ENCODE results near the gene RNF208.

RNF208 gene

GRCh38 chr9:137227853-137228505 lies 5.9 kb upstream of the RNF208 start:
- no peak for DNase-seq (ENCODE audit: low read depth in 2 of 2)

GRCh38 chr9:137227054-137227852 lies 5.2 kb upstream of the RNF208 start, which contains the start of gene RNF224:
TSS of gene RNF224 (plus strand) at chr9:137227502. CDS start at chr9:137228336, 834 bp downstream.
- DNase-seq (ENCODE audit: low read depth in 2 of 2), result peak; percentile 73 to 80

- DNase-seq (ENCODE audit: low read depth in 2 of 2), result no peak
These were observed 4.5 kb upstream of the RNF208 start for GRCh38 chr9:137226338-137227053.

- no peak for DNase-seq (ENCODE audit: low read depth in 2 of 2)
These were observed 3.8 kb upstream of the RNF208 start for GRCh38 chr9:137225699-137226331.

GRCh38 chr9:137224830-137225694 lies 3.0 kb upstream of the RNF208 start, which contains the start of gene CYSRT1:
TSS of gene CYSRT1 (plus strand) at chr9:137225174. CDS start at chr9:137225622, 448 bp downstream.
- no peak for DNase-seq (ENCODE audit: low read depth in 2 of 2)

DNA sequence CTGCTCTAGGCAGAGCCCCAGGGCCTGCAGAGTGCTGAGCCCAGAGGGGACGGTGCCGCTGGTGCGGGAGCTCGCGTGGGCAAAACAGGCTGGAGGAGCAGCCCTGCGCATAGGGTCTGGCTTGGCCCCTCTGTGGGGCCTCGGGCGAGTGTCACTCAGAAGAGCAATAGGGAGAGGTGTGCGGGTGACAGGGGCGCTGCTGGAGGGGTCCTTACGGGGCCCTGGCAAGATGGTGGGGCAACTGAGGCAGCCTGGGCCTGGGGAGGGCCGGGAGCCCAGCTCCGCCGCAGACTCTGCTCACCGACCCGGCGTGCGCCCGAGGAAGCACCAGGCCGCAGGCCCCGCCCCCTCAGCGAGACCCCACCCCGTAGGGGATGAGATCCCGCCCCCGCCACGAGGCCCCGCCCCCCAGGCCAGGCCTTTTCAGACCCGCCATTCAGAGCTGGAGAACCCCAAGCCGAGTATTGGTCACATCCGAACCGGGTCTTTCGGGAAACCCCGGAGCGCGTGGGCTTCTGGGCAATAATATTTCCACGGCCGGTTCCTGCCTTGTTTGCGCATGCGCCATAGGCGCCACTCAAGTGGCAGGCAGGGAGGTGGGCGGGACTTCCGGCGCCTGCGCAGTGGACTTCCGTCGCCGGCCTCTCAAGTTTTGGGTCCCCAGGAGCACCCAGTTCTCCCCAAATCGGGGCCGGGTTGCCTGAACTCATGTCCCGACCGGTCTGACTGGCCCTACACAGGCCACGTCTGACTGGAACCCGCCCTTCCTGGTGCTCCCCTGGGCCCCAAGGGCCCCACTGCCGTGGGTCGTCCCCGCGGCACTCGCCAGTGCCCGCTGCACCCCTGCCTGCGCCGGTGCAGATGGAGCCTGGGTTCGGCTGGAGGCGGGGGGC lies 1.3 kb upstream of the RNF208 start:
- DNase-seq (ENCODE audit: low read depth in 2 of 2), result peak; percentile 97 to 100

- DNase-seq (ENCODE audit: low read depth in 2 of 2), result no peak
These were observed 431 bp downstream of the RNF208 start for GRCh38 chr9:137221506-137222111.

DNA sequence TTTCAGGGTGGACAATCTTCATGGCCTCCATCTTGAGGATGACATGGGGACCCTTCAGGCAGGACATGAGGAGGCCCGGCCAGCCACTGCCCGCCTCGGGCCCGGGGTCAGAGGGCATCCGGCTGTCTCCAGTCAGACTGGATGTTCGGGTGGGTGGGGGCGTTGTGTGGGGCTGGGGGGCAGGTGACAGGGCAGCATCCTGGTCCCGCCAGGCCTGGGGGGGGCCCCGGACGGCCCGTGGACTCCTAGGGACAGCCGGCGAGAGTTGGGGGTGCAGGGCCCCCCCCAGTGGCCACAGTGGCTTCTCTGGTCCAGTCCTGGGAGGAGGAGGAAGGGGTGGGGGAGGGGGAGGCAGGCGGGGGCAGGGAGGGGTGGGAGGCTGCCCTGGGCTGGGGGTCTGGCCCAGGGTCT lies 940 bp downstream of the RNF208 start:
- no peak for DNase-seq (ENCODE audit: low read depth in 2 of 2)

GRCh38 chr9:137220317-137221094 lies 1.5 kb downstream of the RNF208 start:
- DNase-seq (ENCODE audit: low read depth in 2 of 2), result no peak

- DNase-seq (ENCODE audit: low read depth in 2 of 2), result no peak
These were observed 2.2 kb downstream of the RNF208 start for GRCh38 chr9:137219757-137220316.

DNA sequence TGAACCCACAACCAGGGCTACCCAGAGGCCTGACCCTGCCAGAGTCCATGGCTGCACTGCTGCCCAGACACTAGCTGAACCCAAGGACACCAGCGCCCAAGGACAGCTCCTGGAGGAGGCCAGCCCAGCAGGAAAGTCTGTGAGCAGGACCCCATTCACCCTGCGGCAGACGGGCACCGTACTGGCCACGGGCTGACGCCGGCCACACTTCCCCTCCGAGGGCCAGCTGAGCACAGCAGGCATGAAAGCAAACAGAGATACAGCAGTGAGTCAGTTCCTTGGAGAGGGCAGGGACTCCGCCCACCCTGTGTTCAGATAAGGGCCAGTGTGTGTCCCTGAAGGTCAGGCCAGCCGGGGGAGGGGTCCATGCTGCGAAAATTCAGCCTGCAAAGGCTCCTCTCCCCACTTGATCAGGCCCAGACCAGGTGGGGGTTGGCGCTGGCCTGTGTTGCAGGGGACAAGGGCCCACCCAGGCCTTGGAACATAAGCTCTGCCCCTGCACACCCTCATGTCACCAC lies 3.2 kb downstream of the RNF208 start:
- no peak for DNase-seq (ENCODE audit: low read depth in 2 of 2)

DNA sequence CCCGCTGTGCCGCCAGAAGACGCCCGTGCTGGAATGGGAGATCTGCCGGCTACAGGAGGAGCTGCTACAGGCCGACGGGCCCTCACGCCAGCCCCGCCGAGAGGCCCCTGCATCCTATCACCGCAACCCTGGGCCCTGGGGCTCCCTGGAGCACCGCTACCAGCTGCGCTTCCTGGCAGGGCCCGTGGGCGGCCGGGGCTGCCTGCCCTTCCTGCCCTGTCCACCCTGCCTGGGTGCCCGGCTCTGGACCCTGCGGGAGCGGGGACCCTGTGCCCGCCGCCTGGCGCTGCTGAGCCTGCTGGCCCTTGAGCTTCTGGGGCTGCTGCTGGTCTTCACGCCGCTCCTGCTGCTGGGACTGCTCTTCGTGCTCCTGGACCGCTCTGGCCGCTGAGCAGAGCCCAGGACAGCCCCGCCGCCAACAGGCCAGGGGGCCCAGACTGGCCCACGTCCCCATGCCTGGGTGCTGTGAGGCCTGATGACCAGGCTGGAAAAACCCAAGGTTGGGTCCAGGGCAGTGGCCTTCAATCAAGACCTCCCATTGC lies 3.8 kb downstream of the RNF208 start:
- no peak for DNase-seq (ENCODE audit: low read depth in 2 of 2)

DNA sequence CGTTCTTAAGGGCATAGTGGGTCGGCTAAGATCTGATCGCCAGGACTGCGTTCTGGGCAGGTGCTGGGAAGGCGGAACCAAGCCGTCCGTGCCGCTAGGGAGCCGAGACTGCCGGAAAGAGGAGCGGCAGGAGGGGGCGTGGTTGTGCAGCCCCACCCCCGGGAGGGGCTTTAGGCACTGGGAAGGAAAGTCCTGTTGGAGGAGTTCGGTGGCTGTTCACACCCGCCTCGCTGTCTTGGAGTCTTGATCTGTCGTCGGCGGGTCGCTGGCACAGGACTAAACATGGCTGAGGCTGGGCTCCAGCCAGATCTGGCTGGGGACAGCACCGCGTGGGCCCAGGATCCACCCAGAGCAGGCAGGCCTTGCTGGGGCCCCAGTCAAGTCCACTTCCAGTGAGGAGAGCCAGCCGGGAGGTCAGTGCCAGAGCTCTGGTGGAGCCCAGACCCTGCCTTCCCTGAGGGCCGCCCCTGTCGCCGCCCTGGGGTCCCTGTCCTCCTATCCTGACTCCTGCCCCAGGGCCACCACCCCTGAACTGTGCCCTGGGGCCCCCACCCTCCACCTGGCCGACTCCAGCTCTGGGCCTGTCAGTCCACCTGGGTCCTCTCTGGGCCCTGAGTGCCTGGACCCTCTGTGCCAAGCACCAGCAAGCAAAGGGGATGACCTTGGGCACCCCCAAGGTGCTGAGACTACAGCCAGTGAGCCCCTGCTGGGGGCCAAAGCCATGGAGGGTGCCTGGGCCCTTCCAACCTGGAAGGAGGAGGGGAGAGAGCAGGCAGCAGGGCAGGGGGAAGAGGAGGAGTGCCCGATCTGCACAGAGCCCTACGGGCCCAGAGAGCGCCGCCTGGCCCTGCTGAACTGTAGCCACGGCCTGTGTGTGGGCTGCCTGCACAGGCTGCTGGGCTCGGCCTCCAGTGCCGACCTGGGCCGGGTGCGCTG lies 4.5 kb downstream of the RNF208 start:
- DNase-seq (ENCODE audit: low read depth in 2 of 2), result no peak

DNA sequence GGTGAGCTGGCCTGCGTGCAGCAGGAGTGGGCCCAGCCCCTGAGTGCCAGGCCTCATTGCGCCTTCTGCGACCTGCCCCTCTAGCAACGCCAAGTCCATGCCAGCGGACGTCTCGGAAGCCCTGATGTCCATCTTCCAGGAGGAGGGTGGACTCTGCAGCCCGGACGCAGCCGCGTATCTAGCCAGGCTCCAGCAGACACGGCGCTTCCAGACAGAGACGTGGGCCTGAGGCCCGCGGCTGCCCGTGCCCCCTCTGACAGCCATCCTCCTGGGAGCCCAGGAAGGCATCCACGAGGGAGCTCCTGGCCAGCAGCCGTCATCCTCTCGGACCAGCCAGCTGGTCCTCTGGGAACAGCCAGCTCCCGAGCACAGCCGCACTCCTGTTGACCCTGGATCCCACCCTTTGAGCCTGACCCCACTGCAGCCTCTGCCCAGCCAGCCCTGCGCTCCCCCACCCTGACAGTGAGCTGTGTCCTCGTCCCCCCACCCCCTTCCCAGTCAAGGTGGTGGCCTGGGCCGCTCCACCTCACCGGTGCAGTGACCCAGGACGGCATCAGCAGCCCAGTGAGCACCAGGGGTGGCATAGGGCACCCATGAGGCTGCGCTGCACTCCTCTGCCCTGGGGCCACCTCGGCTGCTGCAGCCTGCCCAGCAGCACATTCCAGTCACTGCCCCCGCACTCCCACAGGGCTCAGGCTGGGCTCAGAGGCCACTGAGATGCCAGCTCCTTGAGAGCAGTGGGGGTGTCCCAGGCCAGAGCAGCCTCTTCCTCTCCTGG lies 5.7 kb downstream of the RNF208 start:
- DNase-seq (ENCODE audit: low read depth in 2 of 2), result no peak

- no peak for DNase-seq (ENCODE audit: low read depth in 2 of 2)
These were observed 6.6 kb downstream of the RNF208 start for GRCh38 chr9:137215196-137215986.
